GM23248 (cell line): ENCODE data around the gene RNF144B. TPM values are rescaled to one million over a fixed set of nuclear protein-coding genes. Genes with fewer than 3 reads are reported as not detected.

Experiments
- DNase-seq: peaks from one replicate; pipeline ENCODE4 v3.0.0-alpha.2; 2015
- H2AFZ ChIP-seq: fragments of 200-600 bp; sonication (generic); 2 replicates; pipeline ENCODE4 v1.6.1; 2016; ENCODE audit warnings: antibody characterized with exemption
- H3F3A ChIP-seq: fragments of 200-600 bp; sonication (generic); 2 replicates; pipeline ENCODE4 v1.6.1; 2016; ENCODE audit warnings: mild to moderate bottlenecking, antibody characterized with exemption, mixed run types; ENCODE audit not compliant: insufficient read depth
- H3K27ac ChIP-seq: fragments of 200-600 bp; sonication (generic); 2 replicates; pipeline ENCODE4 v1.5.1; 2016; ENCODE audit warnings: mild to moderate bottlenecking
- H3K27me3 ChIP-seq: fragments of 200-600 bp; sonication (generic); replicated peaks from 2 replicates; pipeline ENCODE4 v1.6.1; 2016; ENCODE audit warnings: mild to moderate bottlenecking; ENCODE audit not compliant: insufficient read depth
- H3K36me3 ChIP-seq: fragments of 200-600 bp; sonication (generic); 2 replicates; pipeline ENCODE4 v1.6.1; 2016; ENCODE audit warnings: low read depth, mild to moderate bottlenecking
- H3K4me1 ChIP-seq: fragments of 200-600 bp; sonication (generic); 2 replicates; pipeline ENCODE4 v1.6.1; 2016; ENCODE audit warnings: mild to moderate bottlenecking; ENCODE audit not compliant: insufficient read depth
- H3K4me2 ChIP-seq: fragments of 200-600 bp; sonication (generic); one replicate; pipeline ENCODE4 v1.6.1; 2016; ENCODE audit warnings: mild to moderate bottlenecking; ENCODE audit not compliant: unreplicated experiment
- H3K4me3 ChIP-seq: fragments of 200-600 bp; sonication (generic); 2 replicates; pipeline ENCODE4 v1.5.1; 2016; ENCODE audit warnings: mild to moderate bottlenecking
- H3K79me2 ChIP-seq: fragments of 200-600 bp; sonication (generic); 2 replicates; pipeline ENCODE4 v1.6.1; 2016; ENCODE audit warnings: mild to moderate bottlenecking; ENCODE audit not compliant: insufficient read depth
- H3K9ac ChIP-seq: fragments of 200-600 bp; sonication (generic); 2 replicates; pipeline ENCODE4 v1.6.1; 2016; ENCODE audit warnings: mild to moderate bottlenecking
- H3K9me2 ChIP-seq: fragments of 200-600 bp; sonication (generic); 2 replicates; pipeline ENCODE4 v1.6.1; 2016; ENCODE audit warnings: mixed run types, mild to moderate bottlenecking, moderate library complexity; ENCODE audit not compliant: insufficient read depth
- H3K9me3 ChIP-seq: fragments of 200-600 bp; sonication (generic); one replicate; pipeline ENCODE4 v1.6.1; 2017; ENCODE audit warnings: low read depth
- H4K20me1 ChIP-seq: fragments of 200-600 bp; sonication (generic); 2 replicates; pipeline ENCODE4 v1.6.0; 2016; ENCODE audit not compliant: insufficient read depth
- EZH2 ChIP-seq: fragments of 200-600 bp; sonication (generic); IDR thresholded peaks from 2 replicates; pipeline ENCODE4 v1.6.1; 2018; ENCODE audit warnings: antibody characterized with exemption, mild to moderate bottlenecking; ENCODE audit not compliant: insufficient read depth, poor library complexity, severe bottlenecking
- EZH2phosphoT487 ChIP-seq: fragments of 200-600 bp; sonication (generic); IDR thresholded peaks from 2 replicates; pipeline ENCODE4 v1.6.1; 2018; ENCODE audit warnings: antibody characterized with exemption, moderate library complexity, mild to moderate bottlenecking, low read depth; ENCODE audit not compliant: insufficient read depth
- WGBS, 2 experiments: methylation state at CpG; one replicate each; pipeline ENCODE4 v1.1.6; 2015 to 2017; ENCODE audit warnings: low lambda C conversion rate in 2 of 2, low coverage in 1 of 2; ENCODE audit errors: missing lambda C conversion rate in 2 of 2; 5-methylcytosine and 5-hydroxymethylcytosine counted together
- in situ Hi-C: fragments of 300-500 bp; cut with MboI; formaldehyde crosslinking; loops from 2 replicates; pipeline ENCODE4 v1.15.0; 2020
- polyA plus RNA-seq: library from polyadenylated mRNA; unstranded; fragments of >200 nt; fragmentation: Nextera tagmentation; extraction: Ambion mirVana; gene quantifications from 2 replicates; pipeline ENCODE4 v1.2.1, GENCODE V29; 2016
- total RNA-seq: library from RNA; depleted of rRNA; stranded (reverse); fragments of >200 nt; shearing (Covaris generic); gene quantifications from 2 replicates; pipeline ENCODE4 v1.2.3, GENCODE V29; 2014

Gene RNF144B
- total and polyA plus RNA-seq, 2 experiments from 2014 or later, result 2.6 to 3.5 TPM

- Histone ChIP-seq H3F3A (no peaks in the 10 kb centered on the region), H3K9me2 (no peaks in the 10 kb centered on the region), H3K4me3 (no peak overlapping the region), H3K36me3 (no peaks in the 10 kb centered on the region), H2AFZ (peak overlapping the region; percentile 42), H3K9me3 (no peaks in the 10 kb centered on the region), H3K79me2 (no peaks in the 10 kb centered on the region), H3K4me1 (no peaks in the 10 kb centered on the region), H3K27ac (no peak overlapping the region), H3K9ac (no peak overlapping the region), H3K4me2 (peak overlapping the region; percentile 24), H3K27me3 (no peaks in the 10 kb centered on the region), H4K20me1 (no peaks in the 10 kb centered on the region)
- DNase-seq, result peak; percentile 50
- TF ChIP-seq EZH2 (no peak), EZH2phosphoT487 (no peak)
- 39 to 49% methylated on average over 4 of the region's 4 CpGs for WGBS, 2 experiments
- in situ Hi-C loops, result no loop called here
These were observed 6.9 kb upstream of the RNF144B start for GRCh38 chr6:18380158-18380836.

- Histone ChIP-seq H4K20me1 (no peaks in the 10 kb centered on the region), H3K4me3 (no peak overlapping the region), H3K27me3 (no peaks in the 10 kb centered on the region), H3K4me1 (no peaks in the 10 kb centered on the region), H3K9me3 (no peaks in the 10 kb centered on the region), H3K36me3 (no peaks in the 10 kb centered on the region), H3K4me2 (peak overlapping the region; percentile 24), H3K9ac (no peak overlapping the region), H3K79me2 (no peaks in the 10 kb centered on the region), H3K9me2 (no peaks in the 10 kb centered on the region), H2AFZ (peak overlapping the region; percentile 42; the same call in 1 of the 2 replicates), H3K27ac (no peak overlapping the region), H3F3A (no peaks in the 10 kb centered on the region)
- in situ Hi-C loops, result no loop called here
- no peak for DNase-seq
- WGBS, 2 experiments, result 83 to 85% methylated on average over 4 of the region's 4 CpGs
- no peak for TF ChIP-seq EZH2
- no peak for TF ChIP-seq EZH2phosphoT487
These were observed 6.3 kb upstream of the RNF144B start for GRCh38 chr6:18380851-18381250.

- peaks cover 7% of the 10 kb centered on the region for H3K4me1 ChIP-seq
- no peak overlapping the region for H3K27ac ChIP-seq
- in situ Hi-C loops, result no loop called here
- no peaks in the 10 kb centered on the region for H3K79me2 ChIP-seq
- no peak for DNase-seq
- no peak overlapping the region for H3K9ac ChIP-seq
- H3K4me2 ChIP-seq, result no peak overlapping the region
- H3K27me3 ChIP-seq, result no peaks in the 10 kb centered on the region
- no peaks in the 10 kb centered on the region for H3K9me3 ChIP-seq
- peaks cover 7% of the 10 kb centered on the region; the same call in 1 of the 2 replicates for H3F3A ChIP-seq
- H2AFZ ChIP-seq, result no peak overlapping the region
- H3K36me3 ChIP-seq, result no peaks in the 10 kb centered on the region
- no peaks in the 10 kb centered on the region for H3K9me2 ChIP-seq
- H4K20me1 ChIP-seq, result no peaks in the 10 kb centered on the region
- TF ChIP-seq EZH2phosphoT487 (no peak), EZH2 (no peak)
- no peak overlapping the region for H3K4me3 ChIP-seq
- WGBS, 2 experiments, result 67 to 74% methylated on average over 2 of the region's 2 CpGs
These were observed 3.7 kb upstream of the RNF144B start for GRCh38 chr6:18383441-18383840.

- Histone ChIP-seq H3K4me2 (no peak overlapping the region), H4K20me1 (no peaks in the 10 kb centered on the region), H3K27me3 (no peaks in the 10 kb centered on the region), H3K9ac (no peak overlapping the region), H3K9me2 (no peaks in the 10 kb centered on the region), H3K79me2 (no peaks in the 10 kb centered on the region), H3K4me3 (no peak overlapping the region), H3K4me1 (peaks cover 17% of the 10 kb centered on the region), H3K9me3 (no peaks in the 10 kb centered on the region), H3F3A (peaks cover 12% of the 10 kb centered on the region), H2AFZ (no peak overlapping the region), H3K36me3 (no peaks in the 10 kb centered on the region), H3K27ac (no peak overlapping the region)
- WGBS, 2 experiments, result 97 to 98% methylated on average over 4 of the region's 4 CpGs
- in situ Hi-C loops, result no loop called here
- no peak for TF ChIP-seq EZH2
- no peak for TF ChIP-seq EZH2phosphoT487
- no peak for DNase-seq
These were observed 2.5 kb upstream of the RNF144B start for GRCh38 chr6:18384621-18385020.
